A549 (cell line): Measurements from ENCODE around the gene AGAP3.

ENCODE experiments used
- ESRRA ChIP-seq: fragments of 150-350 bp; IDR thresholded peaks from 2 replicates; pipeline ENCODE4 v1.6.1; 2014; ENCODE audit warnings: mild to moderate bottlenecking, low read length, borderline replicate concordance
- POLR2AphosphoS2 ChIP-seq: conservative IDR thresholded peaks from 2 replicates; pipeline ENCODE4 v1.6.1; 2012; ENCODE audit warnings: low read length, improper control_type of control experiment, inconsistent platforms
- RCOR1 ChIP-seq: fragments of 150-350 bp; IDR thresholded peaks from 2 replicates; pipeline ENCODE4 v1.6.1; 2014; ENCODE audit warnings: antibody characterized with exemption, low read length, low read depth

DNA sequence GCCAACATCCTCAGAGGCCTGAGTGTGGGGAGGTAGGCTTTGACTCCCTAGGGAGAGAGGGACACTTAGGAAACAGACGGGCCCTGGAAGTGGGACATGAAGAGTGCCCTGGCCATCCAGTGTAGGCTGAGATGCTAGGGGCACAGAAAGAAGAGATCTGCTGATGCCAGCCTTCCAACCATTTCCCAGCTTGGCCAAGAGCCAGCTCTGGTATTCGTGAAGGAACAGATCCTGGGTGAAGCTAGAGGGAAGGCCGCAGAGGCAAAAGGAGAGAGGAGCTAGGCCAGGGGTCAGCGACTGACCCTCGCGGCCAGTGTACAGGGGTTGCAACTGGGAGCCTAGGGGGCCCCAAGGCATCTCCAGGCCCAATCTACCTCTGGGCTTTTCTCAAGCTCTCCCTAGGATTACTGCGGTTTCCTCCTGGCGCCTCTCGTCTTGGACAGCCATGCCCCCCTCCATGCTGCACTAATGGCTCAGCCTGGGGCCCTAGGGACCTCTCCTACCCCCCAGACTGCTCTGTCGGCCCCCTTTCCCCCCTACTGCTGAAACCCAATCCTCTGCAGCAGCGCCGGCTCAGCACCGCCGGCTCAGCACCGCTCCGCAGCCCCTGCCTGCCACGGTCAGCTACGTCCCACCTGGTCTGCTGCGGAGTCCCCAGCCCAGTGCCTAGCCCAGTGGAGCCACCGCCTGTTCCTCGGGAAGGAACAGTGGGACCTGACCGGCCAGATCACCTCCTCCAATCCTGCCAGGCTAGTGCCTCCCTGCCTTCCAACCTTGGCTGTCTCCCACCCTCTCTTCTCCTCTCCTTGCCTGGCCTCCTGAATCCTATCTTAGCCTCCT is 38.1 kb upstream of the AGAP3 start, which contains the start of gene ASIC3:
- TF ChIP-seq ESRRA (no peak), RCOR1 (no peak), POLR2AphosphoS2 (no peak)
